Ascending aorta (tissue), 2 donors: ENCODE results near the gene SNX30. TPM values are rescaled to one million over a fixed set of nuclear protein-coding genes. Genes with fewer than 3 reads are reported as not detected.

Source experiments
- DNase-seq, 2 donors: peaks; one replicate each; pipeline ENCODE4 v3.0.0-alpha.2; 2019; ENCODE audit warnings: low spot score in 2 of 2
- H3K27ac ChIP-seq, 2 donors: fragments of 200-600 bp; sonication (generic); one replicate each; pipeline ENCODE4 v1.5.1; 2016 to 2017; ENCODE audit warnings: mild to moderate bottlenecking in 1 of 2
- H3K27me3 ChIP-seq: fragments of 200-600 bp; sonication (generic); one replicate; pipeline ENCODE4 v1.5.1; 2017
- H3K36me3 ChIP-seq, 2 donors: fragments of 200-600 bp; sonication (generic); one replicate each; pipeline ENCODE4 v1.5.1; 2016
- H3K4me1 ChIP-seq, 2 donors: fragments of 200-600 bp; sonication (generic); one replicate each; pipeline ENCODE4 v1.5.1; 2016 to 2017; ENCODE audit warnings: mild to moderate bottlenecking in 1 of 2
- H3K4me3 ChIP-seq, 2 donors: fragments of 200-600 bp; sonication (generic); one replicate each; pipeline ENCODE4 v1.5.1; 2016 to 2017; ENCODE audit warnings: mild to moderate bottlenecking in 1 of 2
- H3K9me3 ChIP-seq, 2 donors: fragments of 200-600 bp; sonication (generic); one replicate each; pipeline ENCODE4 v1.5.1; 2016
- CTCF ChIP-seq, 3 experiments: fragments of 200-600 bp in 2 of 3; fragments of 450-650 bp in 1 of 3; sonication (generic) in 2 of 3; IDR thresholded peaks; one replicate each; pipeline ENCODE4 v1.5.1; 2016 to 2019; ENCODE audit warnings: antibody characterized with exemption in 3 of 3, mild to moderate bottlenecking in 1 of 3, moderate library complexity in 1 of 3
- intact Hi-C: fragments of 100-400 bp; cut with DNase I; formaldehyde crosslinking; loops from one replicate; pipeline ENCODE4 v1.15.1; 2023
- total RNA-seq: library from RNA; depleted of rRNA; stranded (reverse); fragments of >200 nt; gene quantifications from one replicate; pipeline ENCODE4 v1.1.0, GENCODE V29; 2016

SNX30 gene
- total RNA-seq, 1 donor from 2014 or later: 4.7 TPM

- Histone ChIP-seq H3K27me3 (no peaks in the 10 kb centered on the region), H3K9me3 (no peaks in the 10 kb centered on the region), H3K36me3 (no peaks in the 10 kb centered on the region), H3K4me1 (no peaks in the 10 kb centered on the region), H3K27ac (no peak overlapping the region), H3K4me3 (no peak overlapping the region)
- TF ChIP-seq CTCF (IDR thresholded peaks at IDR 0.05): no peak
- DNase-seq: no peak
- intact Hi-C loops: no loop called here
Measured at GRCh38 chr9:112765281-112765680, 14.7 kb downstream of the SNX30 start.

- H3K4me1 ChIP-seq: no peaks in the 10 kb centered on the region
- no peak overlapping the region for H3K4me3 ChIP-seq
- peaks cover 0 to 3% of the 10 kb centered on the region in 2 donors for H3K36me3 ChIP-seq
- no peaks in the 10 kb centered on the region for H3K27me3 ChIP-seq
- intact Hi-C loops: no loop called here
- H3K27ac ChIP-seq: no peak overlapping the region
- DNase-seq: no peak
- no peaks in the 10 kb centered on the region for H3K9me3 ChIP-seq
- no peak for TF ChIP-seq CTCF (IDR thresholded peaks at IDR 0.05)
Measured at GRCh38 chr9:112771359-112772214, 21.0 kb downstream of the SNX30 start.

GRCh38 chr9:112772215-112772509 lies 21.6 kb downstream of the SNX30 start:
- Histone ChIP-seq H3K27ac (no peak overlapping the region), H3K36me3 (peaks cover 0 to 3% of the 10 kb centered on the region in 2 donors), H3K9me3 (no peaks in the 10 kb centered on the region), H3K4me3 (no peak overlapping the region), H3K27me3 (no peaks in the 10 kb centered on the region), H3K4me1 (no peaks in the 10 kb centered on the region)
- intact Hi-C loops: no loop called here
- TF ChIP-seq CTCF (IDR thresholded peaks at IDR 0.05): no peak
- DNase-seq: no peak

GRCh38 chr9:112772551-112772950 lies 22.0 kb downstream of the SNX30 start:
- H3K9me3 ChIP-seq: no peaks in the 10 kb centered on the region
- no peak for TF ChIP-seq CTCF (IDR thresholded peaks at IDR 0.05)
- H3K4me1 ChIP-seq: no peaks in the 10 kb centered on the region
- DNase-seq: no peak
- intact Hi-C loops: no loop called here
- no peak overlapping the region for H3K4me3 ChIP-seq
- no peak overlapping the region for H3K27ac ChIP-seq
- no peaks in the 10 kb centered on the region for H3K27me3 ChIP-seq
- H3K36me3 ChIP-seq: peaks cover 0 to 3% of the 10 kb centered on the region in 2 donors

GRCh38 chr9:112774006-112774996 lies 23.7 kb downstream of the SNX30 start:
- no peak for DNase-seq
- H3K9me3 ChIP-seq: no peaks in the 10 kb centered on the region
- no peak for TF ChIP-seq CTCF (IDR thresholded peaks at IDR 0.05)

More at GRCh38 chr9:112774006-112774996, 23.7 kb downstream of the SNX30 start:
- Histone ChIP-seq H3K36me3 (peaks cover 0 to 3% of the 10 kb centered on the region in 2 donors), H3K27ac (no peak overlapping the region), H3K4me3 (no peak overlapping the region), H3K27me3 (no peaks in the 10 kb centered on the region), H3K4me1 (no peaks in the 10 kb centered on the region)
- intact Hi-C loops: loop anchor here (2.0 kb wide), 1 partner anchor 38 kb away; no protein-coding TSS in a partner anchor
